ENCODE measurements around the gene AUNIP. TPM values are rescaled to one million over a fixed set of nuclear protein-coding genes. Genes with fewer than 3 reads are reported as not detected.

The AUNIP gene
- total RNA-seq, 1 experiment from 2014 or later, result 16.8 TPM

- Histone ChIP-seq H3K4me3 (ENCODE audit: low read depth, low read length) (peak overlapping the region; percentile 43), H3K4me1 (peaks cover 30% of the 10 kb centered on the region), H3K36me3 (ENCODE audit: control insufficient read depth, insufficient read depth, low read length) (no peaks in the 10 kb centered on the region), H3K27me3 (replicated peaks; ENCODE audit: control insufficient read depth, insufficient read depth, low read length) (no peaks in the 10 kb centered on the region), H3K9me3 (no peaks in the 10 kb centered on the region)
- Mint-ChIP-seq H3K9me3 (ENCODE audit: unreplicated experiment) (no peaks in the 10 kb centered on the region), H3K27ac (ENCODE audit: unreplicated experiment) (no peak overlapping the region), H3K4me3 (ENCODE audit: unreplicated experiment) (peak overlapping the region; percentile 69), H3K27me3 (ENCODE audit: insufficient read depth, unreplicated experiment) (no peaks in the 10 kb centered on the region), H3K36me3 (ENCODE audit: insufficient read depth, unreplicated experiment) (peaks cover 21% of the 10 kb centered on the region), H3K4me1 (ENCODE audit: low read depth, unreplicated experiment) (peaks cover 24% of the 10 kb centered on the region)
- intact Hi-C loops (cut with micrococcal nuclease; ENCODE audit: unreplicated experiment), result loop anchor here (5.0 kb wide), 2 partner anchors 42 to 57 kb away; no protein-coding TSS in a partner anchor
- no peak for TF ChIP-seq CTCF (IDR thresholded peaks at IDR 0.05; ENCODE audit: insufficient read depth in 1 of 2, low read depth in 1 of 2, low read length in 1 of 2, severe bottlenecking in 1 of 2, unreplicated experiment in 1 of 2)
- TSS peak; percentile 24 for BruUV-seq (replicated peaks)
- ChIA-PET CTCF (interaction anchor here (0.5 to 1.4 kb wide), 6 partner anchors 11 to 544 kb away, joined by 3 to 8 read pairs (median 4); no protein-coding TSS in a partner anchor), POLR2A (interaction anchor here (0.6 kb wide), 1 partner anchor 308 kb away, joined by 5 read pairs; no protein-coding TSS in a partner anchor)
- DNase-seq, result no peak
Observed at GRCh38 chr1:25799352-25799934, 59.8 kb downstream of the AUNIP start.

GRCh38 chr1:25798666-25799351, 60.4 kb downstream of the AUNIP start:
- H3K9me3 Mint-ChIP-seq (ENCODE audit: unreplicated experiment), result no peaks in the 10 kb centered on the region
- Histone ChIP-seq H3K36me3 (ENCODE audit: control insufficient read depth, insufficient read depth, low read length) (no peaks in the 10 kb centered on the region), H3K9me3 (no peaks in the 10 kb centered on the region), H3K4me3 (ENCODE audit: low read depth, low read length) (no peak overlapping the region), H3K27me3 (replicated peaks; ENCODE audit: control insufficient read depth, insufficient read depth, low read length) (no peaks in the 10 kb centered on the region), H3K4me1 (peaks cover 34% of the 10 kb centered on the region)
- H3K36me3 Mint-ChIP-seq (ENCODE audit: insufficient read depth, unreplicated experiment), result peaks cover 21% of the 10 kb centered on the region
- BruUV-seq (replicated peaks), result no TSS peak
- H3K27ac Mint-ChIP-seq (ENCODE audit: unreplicated experiment), result no peak overlapping the region
- no peak overlapping the region for H3K4me3 Mint-ChIP-seq (ENCODE audit: unreplicated experiment)
- H3K27me3 Mint-ChIP-seq (ENCODE audit: insufficient read depth, unreplicated experiment), result no peaks in the 10 kb centered on the region
- TF ChIP-seq CTCF (IDR thresholded peaks at IDR 0.05; ENCODE audit: insufficient read depth in 1 of 2, low read depth in 1 of 2, low read length in 1 of 2, severe bottlenecking in 1 of 2, unreplicated experiment in 1 of 2), result no peak
- DNase-seq, result no peak
- intact Hi-C loops (cut with micrococcal nuclease; ENCODE audit: unreplicated experiment), result loop anchor here (5.0 kb wide), 2 partner anchors 42 to 57 kb away; no protein-coding TSS in a partner anchor
- ChIA-PET POLR2A (no interaction called here), CTCF (interaction anchor here (0.6 to 1.4 kb wide), 5 partner anchors 11 to 251 kb away, joined by 3 to 4 read pairs (median 3); no protein-coding TSS in a partner anchor)
- H3K4me1 Mint-ChIP-seq (ENCODE audit: low read depth, unreplicated experiment), result peaks cover 27% of the 10 kb centered on the region

GRCh38 chr1:25797939-25798338, 61.3 kb downstream of the AUNIP start:
- POLR2A ChIA-PET, result no interaction called here
- no TSS peak for BruUV-seq (replicated peaks)
- Mint-ChIP-seq H3K27ac (ENCODE audit: unreplicated experiment) (no peak overlapping the region), H3K27me3 (ENCODE audit: insufficient read depth, unreplicated experiment) (no peaks in the 10 kb centered on the region), H3K4me1 (ENCODE audit: low read depth, unreplicated experiment) (peaks cover 27% of the 10 kb centered on the region), H3K36me3 (ENCODE audit: insufficient read depth, unreplicated experiment) (peaks cover 21% of the 10 kb centered on the region), H3K9me3 (ENCODE audit: unreplicated experiment) (no peaks in the 10 kb centered on the region), H3K4me3 (ENCODE audit: unreplicated experiment) (no peak overlapping the region)
- peak; percentile 14 to 32 for TF ChIP-seq CTCF (IDR thresholded peaks at IDR 0.05; ENCODE audit: insufficient read depth in 1 of 2, low read depth in 1 of 2, low read length in 1 of 2, severe bottlenecking in 1 of 2, unreplicated experiment in 1 of 2)
- no peaks in the 10 kb centered on the region for H3K27me3 ChIP-seq (replicated peaks; ENCODE audit: control insufficient read depth, insufficient read depth, low read length)
- H3K4me1 ChIP-seq, result peaks cover 34% of the 10 kb centered on the region
- intact Hi-C loops (cut with micrococcal nuclease; ENCODE audit: unreplicated experiment), result loop anchor here (2.0 to 5.0 kb wide), 3 partner anchors 41 to 103 kb away; no protein-coding TSS in a partner anchor
- H3K4me3 ChIP-seq (ENCODE audit: low read depth, low read length), result no peak overlapping the region
- CTCF ChIA-PET, result interaction anchor here (0.6 to 1.1 kb wide), 4 partner anchors 12 to 250 kb away, joined by 3 read pairs; no protein-coding TSS in a partner anchor
- no peaks in the 10 kb centered on the region for H3K9me3 ChIP-seq
- H3K36me3 ChIP-seq (ENCODE audit: control insufficient read depth, insufficient read depth, low read length), result no peaks in the 10 kb centered on the region
- peak in 1 of 2 experiments; percentile 45 for DNase-seq
